ENCODE measurements around the gene LRRC52.

- TF ChIP-seq CTCF (IDR thresholded peaks at IDR 0.05) = no peak
- TF ChIP-seq POLR2AphosphoS5 (IDR thresholded peaks at IDR 0.05) = no peak
Measured at GRCh38 chr1:165507570-165507969, 36.2 kb upstream of the LRRC52 start.

Data from suprapubic skin (tissue), 3 donors.